A204.1 (cell line): ENCODE data around the gene DCLK1.

ENCODE experiments used
- FAIRE-seq: peaks from 2 replicates; lab custom pipeline; 2012; peaks lifted over from hg19 to GRCh38; lab: Jason Lieb, UNC

Gene DCLK1

GRCh38 chr13:35857769-35858168, 273.4 kb downstream of the DCLK1 start:
- no peak for FAIRE-seq

- FAIRE-seq: no peak
Observed at GRCh38 chr13:35856721-35857364, 274.3 kb downstream of the DCLK1 start.

DNA sequence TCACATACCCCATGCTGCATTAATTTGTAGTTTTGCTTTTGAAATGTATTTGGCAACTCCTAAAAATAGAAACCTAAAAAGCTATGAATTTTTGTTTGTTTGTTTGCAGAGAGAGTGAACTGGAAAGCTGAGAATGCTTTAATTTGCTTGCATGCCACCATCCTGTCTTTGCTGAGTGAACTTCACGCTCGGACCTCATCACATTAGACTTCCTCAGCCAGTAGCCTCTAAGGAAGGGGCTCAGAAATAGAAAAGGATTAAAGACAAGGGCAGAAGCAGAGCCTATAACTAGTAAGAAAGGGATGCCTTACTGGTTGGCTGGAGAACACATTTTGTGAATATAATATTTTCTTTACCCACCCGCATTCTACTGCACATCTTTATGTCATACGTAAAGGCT, 275.1 kb downstream of the DCLK1 start:
- FAIRE-seq: no peak

DNA sequence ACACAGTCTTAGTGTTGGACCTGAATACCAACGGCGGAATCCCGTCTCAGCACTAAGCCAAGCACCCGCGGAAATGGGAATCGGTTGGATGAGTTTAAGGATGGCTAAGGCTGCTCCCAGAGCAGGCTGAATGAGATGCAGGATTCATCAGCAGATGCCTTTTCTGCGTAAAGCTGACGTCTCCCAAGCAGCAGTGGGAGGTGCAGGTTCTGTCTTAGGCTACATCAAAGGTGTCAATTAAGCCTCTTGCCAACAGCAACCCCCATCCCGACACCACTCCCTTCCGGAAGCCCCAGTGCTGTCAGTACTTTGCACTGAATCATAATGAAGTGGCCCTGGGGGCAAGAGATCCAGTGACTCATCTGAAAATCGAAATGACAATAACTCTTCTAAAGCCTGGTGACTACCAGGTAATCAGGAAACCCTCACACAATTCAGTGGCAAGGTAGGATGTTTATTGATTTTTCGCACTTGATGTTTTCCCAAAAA, 275.6 kb downstream of the DCLK1 start:
- no peak for FAIRE-seq

GRCh38 chr13:35854286-35854685, 276.9 kb downstream of the DCLK1 start:
- no peak for FAIRE-seq

DNA sequence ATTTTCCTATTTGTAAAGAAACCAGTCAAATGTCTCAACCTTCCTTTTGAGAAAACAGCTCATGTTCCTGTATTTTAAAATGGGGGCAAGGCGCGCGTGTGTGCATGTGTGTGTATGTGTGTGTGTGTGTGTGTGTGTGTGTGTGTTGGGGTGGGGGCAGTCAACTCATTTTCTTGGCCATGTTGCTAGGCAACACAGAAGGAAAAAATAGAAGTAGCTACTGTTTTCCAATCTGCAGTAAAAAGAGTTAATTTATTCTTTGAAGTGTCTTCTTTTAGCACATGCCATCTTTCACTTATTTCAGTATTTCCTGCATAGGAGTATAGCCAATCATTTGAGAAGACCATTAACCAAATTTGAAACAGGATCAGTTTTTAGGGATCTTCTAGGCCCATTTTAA, 279.3 kb downstream of the DCLK1 start:
- FAIRE-seq: no peak

DNA sequence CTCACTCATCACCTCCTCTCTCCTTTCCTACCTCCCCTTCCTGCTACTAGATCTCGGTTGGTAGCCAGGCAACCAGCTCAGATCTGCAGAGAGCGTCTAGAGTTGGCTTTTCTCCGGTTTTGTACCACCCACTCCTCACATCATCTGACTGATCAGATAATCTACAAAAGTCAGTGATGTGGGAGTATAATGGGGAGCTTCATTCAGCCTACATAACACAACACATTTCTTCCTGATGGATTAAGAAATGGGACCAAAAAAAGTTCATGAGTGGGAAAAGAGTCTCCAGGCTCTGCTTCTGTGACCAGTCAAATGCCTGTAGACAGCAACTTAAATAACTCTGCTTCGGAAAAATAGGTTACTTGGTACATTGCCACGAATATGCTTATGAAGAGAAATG, 279.8 kb downstream of the DCLK1 start:
- no peak for FAIRE-seq

DNA sequence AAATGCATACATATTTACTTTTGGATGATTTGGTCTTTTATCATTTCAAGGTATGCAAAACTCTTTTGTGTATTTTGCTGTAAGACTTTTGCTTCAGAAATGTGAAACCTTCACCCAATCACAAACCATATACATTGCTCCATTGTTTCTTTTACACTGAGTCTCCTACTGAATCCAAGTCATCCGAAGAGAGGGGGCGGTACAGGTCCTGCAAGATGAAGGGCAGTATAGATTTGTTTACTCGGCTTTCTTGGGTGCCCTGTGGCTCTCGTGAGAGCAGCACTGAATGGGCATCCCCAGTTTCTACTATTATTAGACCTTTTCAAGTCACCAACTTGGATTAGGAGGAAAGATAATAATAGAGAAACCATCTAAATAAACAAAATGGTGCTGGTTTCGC, 280.6 kb downstream of the DCLK1 start:
- FAIRE-seq: no peak

DNA sequence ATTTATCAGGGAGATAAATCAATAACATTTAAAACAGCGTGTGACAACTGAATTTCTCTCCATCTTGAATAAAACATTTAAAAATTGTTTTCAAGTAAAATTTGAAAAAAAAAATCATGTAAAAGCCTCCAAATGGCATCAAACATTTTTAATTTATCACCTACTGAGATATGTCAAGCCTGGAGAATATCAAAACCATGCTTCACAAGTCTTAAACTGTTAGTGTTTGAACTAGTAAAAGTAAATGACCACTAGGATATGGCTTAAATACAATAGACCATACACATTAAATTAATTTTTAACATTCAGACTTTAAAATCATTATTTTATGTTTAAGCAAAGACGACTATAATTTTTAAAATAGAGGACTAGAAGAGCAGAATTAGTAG, 281.9 kb downstream of the DCLK1 start:
- peak; percentile 9 for FAIRE-seq

DNA sequence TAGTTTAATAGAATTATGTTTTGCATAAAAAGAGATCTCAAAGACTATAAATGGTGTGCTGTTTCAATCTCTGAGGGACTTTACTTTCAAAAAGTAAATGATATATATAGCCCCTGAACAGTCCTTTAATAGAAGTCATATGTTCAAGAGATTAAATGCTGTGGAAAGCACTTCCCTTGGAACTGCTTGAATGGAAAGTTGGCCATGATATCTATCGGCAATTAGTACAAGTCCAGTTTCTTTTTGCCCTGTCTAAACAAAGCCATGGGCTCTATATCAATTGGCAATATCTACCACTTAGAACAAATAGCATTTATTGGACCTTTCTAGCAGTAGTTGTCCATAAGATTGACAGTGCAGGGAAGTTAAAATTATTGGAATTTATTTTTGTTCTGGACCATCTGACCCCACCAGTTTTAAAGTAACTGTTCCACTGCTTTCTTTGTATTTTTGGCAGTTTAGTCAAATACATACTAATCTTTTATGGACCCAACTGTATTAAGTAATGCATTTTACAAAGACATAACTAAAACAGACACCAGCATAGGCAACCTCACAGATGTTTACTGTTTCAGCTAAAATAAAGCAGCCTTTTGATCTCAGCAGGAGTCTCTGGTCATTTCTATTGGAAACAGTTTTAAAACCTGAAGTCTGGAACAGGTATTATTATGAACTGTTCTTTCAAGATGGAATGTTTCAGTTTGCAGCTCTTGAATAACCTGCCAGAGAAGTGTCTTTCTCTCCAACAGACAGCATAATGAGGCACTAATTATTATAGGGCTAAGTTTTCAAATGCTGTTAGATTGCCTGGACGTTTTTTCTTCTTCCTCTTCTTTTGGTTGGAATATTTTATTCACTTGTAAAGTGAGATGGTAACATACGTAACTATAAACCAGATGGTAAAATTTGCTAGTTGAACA, 282.6 kb downstream of the DCLK1 start:
- no peak for FAIRE-seq

DNA sequence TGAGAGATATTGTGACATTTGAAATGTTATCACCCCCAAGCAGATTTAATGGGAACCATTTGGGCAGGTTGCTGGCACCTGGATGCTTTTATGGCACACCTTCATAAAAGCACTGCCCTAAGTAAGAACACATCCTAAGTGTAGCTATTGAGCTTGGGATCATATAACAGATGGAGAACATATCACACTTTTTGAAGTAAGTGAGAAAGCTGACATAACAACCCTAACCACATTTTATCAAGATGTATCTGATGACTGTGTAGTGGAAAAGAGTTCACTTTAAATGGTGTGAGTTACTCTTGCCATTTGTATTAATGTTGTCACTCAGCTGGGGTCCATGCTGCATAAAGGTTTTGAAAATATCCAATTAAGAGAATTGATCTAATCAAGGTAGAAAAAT, 287.9 kb downstream of the DCLK1 start:
- FAIRE-seq: no peak

DNA sequence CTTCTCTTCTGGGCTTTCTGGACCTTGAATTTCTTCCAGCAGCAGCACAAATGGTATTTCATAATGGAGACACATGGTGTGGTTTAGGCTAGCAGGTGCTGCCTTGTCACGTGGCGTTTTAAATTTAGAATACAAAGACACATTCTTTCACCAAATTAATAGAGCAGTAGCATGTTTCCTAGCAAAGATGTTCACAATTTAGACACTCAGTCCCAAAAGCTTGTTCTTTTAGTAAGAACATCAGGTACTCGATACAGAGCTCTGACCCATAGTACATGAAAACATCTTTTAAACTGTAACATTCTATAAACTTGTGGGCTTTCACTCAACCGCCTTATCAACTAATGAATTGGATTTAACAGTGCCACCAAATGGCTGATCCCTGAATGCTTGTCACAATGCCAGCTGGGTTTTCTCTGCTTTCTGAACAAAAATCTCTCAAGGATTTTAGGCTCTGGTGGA, 290.1 kb downstream of the DCLK1 start:
- FAIRE-seq: no peak

- FAIRE-seq: no peak
Observed at GRCh38 chr13:35839806-35840205, 291.4 kb downstream of the DCLK1 start.

- no peak for FAIRE-seq
Observed at GRCh38 chr13:35838356-35838755, 292.8 kb downstream of the DCLK1 start.

DNA sequence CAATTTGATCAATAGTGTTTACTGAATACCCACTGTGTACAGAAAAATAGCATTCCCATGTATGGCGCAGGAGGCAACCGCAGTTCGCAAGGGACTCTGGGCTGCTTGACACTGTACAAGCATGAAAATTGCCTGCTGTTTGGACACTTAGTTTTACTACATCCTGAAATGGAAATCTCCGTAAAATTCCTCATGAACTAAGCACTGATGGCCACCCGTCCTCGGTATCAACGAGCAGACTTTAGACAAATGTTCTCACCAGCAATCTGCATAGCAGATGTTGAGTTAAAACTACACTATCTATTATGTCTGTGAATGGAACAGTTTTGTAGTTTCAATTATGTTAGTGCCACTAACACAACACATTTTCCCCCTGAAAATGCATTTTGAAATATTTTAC, 294.7 kb downstream of the DCLK1 start:
- no peak for FAIRE-seq

- FAIRE-seq: no peak
Observed at GRCh38 chr13:35835989-35836388, 295.2 kb downstream of the DCLK1 start.

GRCh38 chr13:35833608-35834275, 297.4 kb downstream of the DCLK1 start:
- FAIRE-seq: no peak

- no peak for FAIRE-seq
Observed at GRCh38 chr13:35833031-35833430, 298.2 kb downstream of the DCLK1 start.

DNA sequence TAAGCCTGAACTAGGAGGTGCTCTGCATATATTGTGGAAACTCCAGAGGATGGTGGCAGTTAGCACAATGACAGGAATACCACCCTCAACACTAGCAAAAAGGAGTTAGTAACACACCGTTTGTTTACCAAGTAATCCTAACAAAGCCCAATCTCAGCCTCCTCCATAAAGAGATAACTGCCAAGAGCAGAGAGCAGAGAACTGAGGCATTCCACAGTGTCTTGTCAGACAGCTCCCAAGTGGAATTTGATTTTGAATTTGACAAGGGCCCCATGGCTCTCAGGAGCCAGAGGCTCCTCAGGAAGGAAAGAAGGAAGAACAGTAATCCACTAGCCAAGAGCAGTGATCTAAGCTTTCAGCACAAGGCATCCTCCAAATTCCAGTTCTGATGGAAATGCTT, 298.6 kb downstream of the DCLK1 start:
- FAIRE-seq: no peak

GRCh38 chr13:35830850-35831450, 300.2 kb downstream of the DCLK1 start:
- no peak for FAIRE-seq

DNA sequence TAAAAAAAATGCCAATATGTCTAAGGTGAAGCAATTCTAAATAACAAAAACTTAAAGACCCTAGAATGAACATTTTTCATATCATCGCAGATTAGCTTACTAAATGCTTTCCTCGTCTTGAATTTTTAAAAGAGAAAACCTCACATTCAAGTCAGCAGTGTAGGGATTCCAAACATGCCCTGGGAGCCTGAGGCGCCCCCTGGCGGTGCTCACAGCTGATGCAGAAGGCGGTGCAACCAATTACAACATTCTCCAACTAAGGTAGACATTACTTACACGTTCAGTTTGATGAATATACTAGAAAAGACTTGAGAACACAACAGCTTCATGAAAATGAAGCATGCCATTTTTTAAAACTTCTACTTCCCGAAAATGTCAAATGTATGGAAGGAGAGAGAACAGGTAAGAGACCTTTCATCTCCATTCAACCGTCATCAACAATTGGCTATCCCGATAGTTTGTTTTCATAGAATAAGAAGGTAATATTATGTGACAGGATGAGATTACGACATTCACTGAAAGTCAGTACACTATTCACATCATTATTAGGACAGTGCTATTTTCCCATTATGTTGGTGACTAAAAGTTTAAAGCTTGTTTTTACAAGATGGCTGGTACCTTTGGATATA, 304.4 kb downstream of the DCLK1 start:
- no peak for FAIRE-seq

DNA sequence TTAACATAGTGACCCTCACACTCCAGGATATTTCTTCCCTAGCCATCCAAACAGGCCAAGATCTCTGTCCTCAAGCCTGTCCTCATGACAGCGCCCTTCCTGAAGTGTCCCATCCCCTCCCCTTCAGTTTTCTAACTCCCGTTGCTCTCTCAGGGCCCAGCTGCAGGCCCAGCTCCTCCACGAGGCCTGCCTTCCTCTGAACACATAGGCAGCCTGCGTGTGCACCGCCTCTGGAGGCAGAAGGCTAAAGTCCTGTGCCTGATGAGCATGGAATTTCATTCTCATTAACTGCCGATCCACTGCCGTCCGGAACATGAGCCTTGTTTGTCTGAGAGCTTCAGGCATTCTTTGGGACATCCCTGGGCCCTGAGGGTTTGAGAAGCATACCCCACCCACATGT, 306.4 kb downstream of the DCLK1 start:
- no peak for FAIRE-seq
